SK-N-SH (cell line): ENCODE data around the gene SIRT1.

Experiments used
- CHD2 ChIP-seq: fragments of 150-350 bp; IDR thresholded peaks from 2 replicates; pipeline ENCODE4 v1.6.1; 2018; ENCODE audit warnings: low read length; ENCODE audit not compliant: partially characterized antibody
- EP300 ChIP-seq, 2 experiments: IDR thresholded peaks; 2 replicates each; pipeline versions ENCODE4 v1.4.0 to v1.6.1; 2012; ENCODE audit warnings: borderline replicate concordance in 1 of 2, low read depth in 1 of 2, low read length in 1 of 2
- EZH2phosphoT487 ChIP-seq: fragments of 200-600 bp; sonication (generic); IDR thresholded peaks from 2 replicates; pipeline ENCODE4 v1.6.1; 2017; ENCODE audit warnings: low read depth, mixed run types, mild to moderate bottlenecking, antibody characterized with exemption, moderate library complexity, borderline replicate concordance
- NFIC ChIP-seq: IDR thresholded peaks from 2 replicates; pipeline ENCODE4 v1.4.0; 2012; ENCODE audit warnings: borderline replicate concordance
- POLR2AphosphoS5 ChIP-seq: IDR thresholded peaks from 2 replicates; pipeline ENCODE4 v1.6.1; 2012; ENCODE audit warnings: low read depth, low read length
- RFX5 ChIP-seq: IDR thresholded peaks from 2 replicates; pipeline ENCODE4 v1.6.1; 2012; ENCODE audit warnings: mild to moderate bottlenecking, improper control_type of control experiment, low read length
- RXRA ChIP-seq: IDR thresholded peaks from 2 replicates; pipeline ENCODE4 v1.4.0; 2012; ENCODE audit warnings: low read depth, mild to moderate bottlenecking, borderline replicate concordance
- SIN3A ChIP-seq: IDR thresholded peaks from 2 replicates; pipeline ENCODE4 v1.6.1; 2012; ENCODE audit warnings: low read depth, mild to moderate bottlenecking, low read length, moderate library complexity, borderline replicate concordance
- SMC3 ChIP-seq: IDR thresholded peaks from 2 replicates; pipeline ENCODE4 v1.6.1; 2012; ENCODE audit warnings: low read depth, low read length, improper control_type of control experiment
- TAF1 ChIP-seq: IDR thresholded peaks from 2 replicates; pipeline ENCODE4 v1.6.1; 2012; ENCODE audit warnings: low read depth, mild to moderate bottlenecking, low read length, moderate library complexity, borderline replicate concordance
- USF1 ChIP-seq: IDR thresholded peaks from 2 replicates; pipeline ENCODE4 v1.4.0; 2012; ENCODE audit warnings: low read depth, borderline replicate concordance
- TF ChIP-seq, protein P1 (sequence below): fragments of 200-600 bp; sonication (generic); IDR thresholded peaks from 2 replicates; pipeline ENCODE4 v1.6.1; 2017; ENCODE audit warnings: antibody characterized with exemption, mild to moderate bottlenecking, moderate library complexity
- TF ChIP-seq, protein P2 (sequence below): fragments of 150-350 bp; IDR thresholded peaks from 2 replicates; pipeline ENCODE4 v1.6.1; 2016; ENCODE audit warnings: mild to moderate bottlenecking, low read depth, low read length

GRCh38 chr10:67917679-67918078 is 33.2 kb downstream of the SIRT1 start:
- TF ChIP-seq EP300 (IDR thresholded peaks at IDR 0.05; ENCODE audit: borderline replicate concordance in 1 of 2, low read depth in 1 of 2, low read length in 1 of 2), result no peak
- no peak for TF ChIP-seq NFIC
- TF ChIP-seq, protein P1, sequence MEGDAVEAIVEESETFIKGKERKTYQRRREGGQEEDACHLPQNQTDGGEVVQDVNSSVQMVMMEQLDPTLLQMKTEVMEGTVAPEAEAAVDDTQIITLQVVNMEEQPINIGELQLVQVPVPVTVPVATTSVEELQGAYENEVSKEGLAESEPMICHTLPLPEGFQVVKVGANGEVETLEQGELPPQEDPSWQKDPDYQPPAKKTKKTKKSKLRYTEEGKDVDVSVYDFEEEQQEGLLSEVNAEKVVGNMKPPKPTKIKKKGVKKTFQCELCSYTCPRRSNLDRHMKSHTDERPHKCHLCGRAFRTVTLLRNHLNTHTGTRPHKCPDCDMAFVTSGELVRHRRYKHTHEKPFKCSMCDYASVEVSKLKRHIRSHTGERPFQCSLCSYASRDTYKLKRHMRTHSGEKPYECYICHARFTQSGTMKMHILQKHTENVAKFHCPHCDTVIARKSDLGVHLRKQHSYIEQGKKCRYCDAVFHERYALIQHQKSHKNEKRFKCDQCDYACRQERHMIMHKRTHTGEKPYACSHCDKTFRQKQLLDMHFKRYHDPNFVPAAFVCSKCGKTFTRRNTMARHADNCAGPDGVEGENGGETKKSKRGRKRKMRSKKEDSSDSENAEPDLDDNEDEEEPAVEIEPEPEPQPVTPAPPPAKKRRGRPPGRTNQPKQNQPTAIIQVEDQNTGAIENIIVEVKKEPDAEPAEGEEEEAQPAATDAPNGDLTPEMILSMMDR, result no peak
- TF ChIP-seq POLR2AphosphoS5, result no peak
- no peak for TF ChIP-seq SMC3
- TF ChIP-seq CHD2, result no peak
- no peak for TF ChIP-seq RFX5
- TF ChIP-seq, protein P2, sequence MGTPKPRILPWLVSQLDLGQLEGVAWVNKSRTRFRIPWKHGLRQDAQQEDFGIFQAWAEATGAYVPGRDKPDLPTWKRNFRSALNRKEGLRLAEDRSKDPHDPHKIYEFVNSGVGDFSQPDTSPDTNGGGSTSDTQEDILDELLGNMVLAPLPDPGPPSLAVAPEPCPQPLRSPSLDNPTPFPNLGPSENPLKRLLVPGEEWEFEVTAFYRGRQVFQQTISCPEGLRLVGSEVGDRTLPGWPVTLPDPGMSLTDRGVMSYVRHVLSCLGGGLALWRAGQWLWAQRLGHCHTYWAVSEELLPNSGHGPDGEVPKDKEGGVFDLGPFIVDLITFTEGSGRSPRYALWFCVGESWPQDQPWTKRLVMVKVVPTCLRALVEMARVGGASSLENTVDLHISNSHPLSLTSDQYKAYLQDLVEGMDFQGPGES, result no peak
- no peak for TF ChIP-seq EZH2phosphoT487
- TF ChIP-seq USF1, result no peak
- TF ChIP-seq SIN3A, result no peak
- TF ChIP-seq RXRA, result no peak
- TF ChIP-seq TAF1, result no peak
